Right ventricle myocardium superior (tissue), 1 donor: Measurements from ENCODE around the gene OR10V1. TPM values are rescaled to one million over a fixed set of nuclear protein-coding genes. Genes with fewer than 3 reads are reported as not detected.

Experiments
- ATAC-seq: fragments of 200-7000 bp; cut with Tn5 transposase; one replicate; pipeline ENCODE4 v1.9.1; 2020; ENCODE audit warnings: mild to moderate bottlenecking; ENCODE audit not compliant: poor library complexity
- DNase-seq: peaks from one replicate; pipeline ENCODE4 v3.0.0-alpha.2; 2020
- intact Hi-C: fragments of 100-400 bp; cut with DNase I; formaldehyde crosslinking; loops from one replicate; pipeline ENCODE4 v1.11.2; 2022
- long read RNA-seq: library from polyadenylated mRNA; unstranded; transcript quantifications from one replicate; pipeline ENCODE4 v2.0.0, GENCODE V29; 2021
- total RNA-seq: library from RNA; stranded (reverse); fragmentation: NEBNext Ultra II Directional; extraction: Animal tissue kit (Norgen Biotek cat#: 25700); gene quantifications from one replicate; pipeline ENCODE4 v1.2.1, GENCODE V29; 2021
- donor health status: DM: no; HTN: yes; CAD: no; lungs with severe emphysema.

Gene OR10V1
- not detected for total RNA-seq
- long read RNA-seq, result 0 reads

GRCh38 chr11:59713745-59714144 is at the start of gene OR10V1:
Gene OR10V1 (minus strand): TSS chr11:59713845. CDS start chr11:59713845, 0 bp downstream.
- intact Hi-C loops, result no loop called here
- no peak for ATAC-seq

GRCh38 chr11:59761993-59762392 is 48.3 kb upstream of the OR10V1 start:
- intact Hi-C loops, result no loop called here
- DNase-seq (no peak), ATAC-seq (peak; percentile 64)

More at GRCh38 chr11:59713745-59714144, at the start of gene OR10V1:
- no peak for DNase-seq

GRCh38 chr11:59760771-59761170 is 47.1 kb upstream of the OR10V1 start:
- intact Hi-C loops, result no loop called here
- no peak for ATAC-seq
- no peak for DNase-seq

GRCh38 chr11:59759900-59760299 is 46.3 kb upstream of the OR10V1 start:
- DNase-seq, result no peak
- intact Hi-C loops, result no loop called here
- no peak for ATAC-seq

- DNase-seq, result no peak
- intact Hi-C loops, result no loop called here
- no peak for ATAC-seq
Observed at GRCh38 chr11:59758401-59759037, 44.9 kb upstream of the OR10V1 start.

GRCh38 chr11:59756845-59757244 is 43.2 kb upstream of the OR10V1 start:
- DNase-seq (no peak), ATAC-seq (no peak)
- intact Hi-C loops, result no loop called here

- intact Hi-C loops, result no loop called here
- no peak for DNase-seq
- no peak for ATAC-seq
Observed at GRCh38 chr11:59756558-59756840, 42.9 kb upstream of the OR10V1 start.

GRCh38 chr11:59755701-59756557 is 42.3 kb upstream of the OR10V1 start:
- peak; percentile 74 for ATAC-seq
- intact Hi-C loops, result loop anchor here (1.0 kb wide), 1 partner anchor 46 kb away; no protein-coding TSS in a partner anchor
- DNase-seq, result peak; percentile 78

- peak; percentile 83 for DNase-seq
- peak; percentile 94 for ATAC-seq
- intact Hi-C loops, result loop anchor here (1.0 kb wide), 1 partner anchor 47 kb away; no protein-coding TSS in a partner anchor
Observed at GRCh38 chr11:59754859-59755700, 41.4 kb upstream of the OR10V1 start, which contains the start of gene STX3. Gene STX3 (plus strand): TSS chr11:59755376. CDS start chr11:59755606, 230 bp downstream.

GRCh38 chr11:59754494-59754858 is 40.8 kb upstream of the OR10V1 start:
- intact Hi-C loops, result no loop called here
- peak; percentile 18 for ATAC-seq
- no peak for DNase-seq

GRCh38 chr11:59753650-59754493 is 40.2 kb upstream of the OR10V1 start:
- DNase-seq (peak; percentile 91), ATAC-seq (peak; percentile 89)
- intact Hi-C loops, result no loop called here

GRCh38 chr11:59746111-59746510 is 32.5 kb upstream of the OR10V1 start:
- ATAC-seq (no peak), DNase-seq (no peak)
- intact Hi-C loops, result no loop called here

- intact Hi-C loops, result no loop called here
- DNase-seq, result no peak
- no peak for ATAC-seq
Observed at GRCh38 chr11:59730896-59731565, 17.4 kb upstream of the OR10V1 start.

- no peak for ATAC-seq
- DNase-seq, result no peak
- intact Hi-C loops, result no loop called here
Observed at GRCh38 chr11:59729834-59730233, 16.2 kb upstream of the OR10V1 start.

GRCh38 chr11:59728913-59729312 is 15.3 kb upstream of the OR10V1 start:
- intact Hi-C loops, result no loop called here
- no peak for DNase-seq
- no peak for ATAC-seq

GRCh38 chr11:59728154-59728553 is 14.5 kb upstream of the OR10V1 start:
- no peak for ATAC-seq

GRCh38 chr11:59727426-59727825 is 13.8 kb upstream of the OR10V1 start:
- ATAC-seq (no peak), DNase-seq (no peak)
- intact Hi-C loops, result no loop called here

More at GRCh38 chr11:59728154-59728553, 14.5 kb upstream of the OR10V1 start:
- no peak for DNase-seq
- intact Hi-C loops, result no loop called here

- DNase-seq, result no peak
- ATAC-seq, result no peak
- intact Hi-C loops, result no loop called here
Observed at GRCh38 chr11:59724066-59724465, 10.4 kb upstream of the OR10V1 start.
